ENCODE measurements around the gene UPK3BL2.
"Not testable (repeated sequence)": the region's sequence is repeated elsewhere in the genome, so short reads cannot be mapped to it uniquely, and the experiment has no call there.

The UPK3BL2 gene

GRCh38 chr7:102524803-102525202, 18.7 kb downstream of the UPK3BL2 start:
- H3K9ac ChIP-seq (ENCODE audit: low read depth, low read length); H3K4me3 ChIP-seq (ENCODE audit: low read length); H3K4me1 ChIP-seq (ENCODE audit: insufficient read depth, low read length); H3K36me3 ChIP-seq (ENCODE audit: insufficient read depth, low read depth, low read length); H3K9me3 ChIP-seq (ENCODE audit: insufficient read depth, low read depth, low read length); H3K27ac ChIP-seq (ENCODE audit: low read length); H3K27me3 ChIP-seq (ENCODE audit: insufficient read depth, low read length): not testable (repeated sequence)

- not testable (repeated sequence) for H3K4me1 ChIP-seq (ENCODE audit: insufficient read depth, low read length); H3K9me3 ChIP-seq (ENCODE audit: insufficient read depth, low read depth, low read length); H3K4me3 ChIP-seq (ENCODE audit: low read length); H3K27ac ChIP-seq (ENCODE audit: low read length); H3K27me3 ChIP-seq (ENCODE audit: insufficient read depth, low read length); H3K36me3 ChIP-seq (ENCODE audit: insufficient read depth, low read depth, low read length); H3K9ac ChIP-seq (ENCODE audit: low read depth, low read length)
These were observed 22.7 kb downstream of the UPK3BL2 start for GRCh38 chr7:102520797-102521196.

GRCh38 chr7:102517550-102518147, 25.8 kb downstream of the UPK3BL2 start, which contains the start of gene RASA4B:
Gene RASA4B, minus strand, starts transcription at chr7:102517777. Its CDS starts 67 bp downstream, at chr7:102517710.
- not testable (repeated sequence) for H3K4me1 ChIP-seq (ENCODE audit: insufficient read depth, low read length); H3K27me3 ChIP-seq (ENCODE audit: insufficient read depth, low read length); H3K9me3 ChIP-seq (ENCODE audit: insufficient read depth, low read depth, low read length); H3K9ac ChIP-seq (ENCODE audit: low read depth, low read length); H3K36me3 ChIP-seq (ENCODE audit: insufficient read depth, low read depth, low read length); H3K27ac ChIP-seq (ENCODE audit: low read length); H3K4me3 ChIP-seq (ENCODE audit: low read length)

GRCh38 chr7:102516951-102517350, 26.5 kb downstream of the UPK3BL2 start:
- H3K9me3 ChIP-seq (ENCODE audit: insufficient read depth, low read depth, low read length); H3K27ac ChIP-seq (ENCODE audit: low read length); H3K4me1 ChIP-seq (ENCODE audit: insufficient read depth, low read length); H3K9ac ChIP-seq (ENCODE audit: low read depth, low read length); H3K4me3 ChIP-seq (ENCODE audit: low read length); H3K27me3 ChIP-seq (ENCODE audit: insufficient read depth, low read length); H3K36me3 ChIP-seq (ENCODE audit: insufficient read depth, low read depth, low read length): not testable (repeated sequence)

GRCh38 chr7:102515889-102516288, 27.6 kb downstream of the UPK3BL2 start:
- H3K4me1 ChIP-seq (ENCODE audit: insufficient read depth, low read length); H3K36me3 ChIP-seq (ENCODE audit: insufficient read depth, low read depth, low read length); H3K4me3 ChIP-seq (ENCODE audit: low read length); H3K27ac ChIP-seq (ENCODE audit: low read length); H3K9me3 ChIP-seq (ENCODE audit: insufficient read depth, low read depth, low read length); H3K9ac ChIP-seq (ENCODE audit: low read depth, low read length); H3K27me3 ChIP-seq (ENCODE audit: insufficient read depth, low read length): not testable (repeated sequence)

GRCh38 chr7:102514881-102515721, 28.4 kb downstream of the UPK3BL2 start:
- not testable (repeated sequence) for H3K9me3 ChIP-seq (ENCODE audit: insufficient read depth, low read depth, low read length); H3K4me3 ChIP-seq (ENCODE audit: low read length); H3K36me3 ChIP-seq (ENCODE audit: insufficient read depth, low read depth, low read length); H3K4me1 ChIP-seq (ENCODE audit: insufficient read depth, low read length); H3K27me3 ChIP-seq (ENCODE audit: insufficient read depth, low read length); H3K9ac ChIP-seq (ENCODE audit: low read depth, low read length); H3K27ac ChIP-seq (ENCODE audit: low read length)

- not testable (repeated sequence) for H3K4me3 ChIP-seq (ENCODE audit: low read length); H3K4me1 ChIP-seq (ENCODE audit: insufficient read depth, low read length); H3K36me3 ChIP-seq (ENCODE audit: insufficient read depth, low read depth, low read length); H3K9ac ChIP-seq (ENCODE audit: low read depth, low read length); H3K27ac ChIP-seq (ENCODE audit: low read length); H3K27me3 ChIP-seq (ENCODE audit: insufficient read depth, low read length); H3K9me3 ChIP-seq (ENCODE audit: insufficient read depth, low read depth, low read length)
These were observed 30.8 kb downstream of the UPK3BL2 start for GRCh38 chr7:102512642-102513221.

- H3K9ac ChIP-seq (ENCODE audit: low read depth, low read length); H3K36me3 ChIP-seq (ENCODE audit: insufficient read depth, low read depth, low read length); H3K4me3 ChIP-seq (ENCODE audit: low read length); H3K9me3 ChIP-seq (ENCODE audit: insufficient read depth, low read depth, low read length); H3K27me3 ChIP-seq (ENCODE audit: insufficient read depth, low read length); H3K27ac ChIP-seq (ENCODE audit: low read length); H3K4me1 ChIP-seq (ENCODE audit: insufficient read depth, low read length): not testable (repeated sequence)
These were observed 31.5 kb downstream of the UPK3BL2 start for GRCh38 chr7:102511860-102512522.

GRCh38 chr7:102510575-102510974, 32.9 kb downstream of the UPK3BL2 start:
- not testable (repeated sequence) for H3K27me3 ChIP-seq (ENCODE audit: insufficient read depth, low read length); H3K36me3 ChIP-seq (ENCODE audit: insufficient read depth, low read depth, low read length); H3K27ac ChIP-seq (ENCODE audit: low read length); H3K4me3 ChIP-seq (ENCODE audit: low read length); H3K9ac ChIP-seq (ENCODE audit: low read depth, low read length); H3K9me3 ChIP-seq (ENCODE audit: insufficient read depth, low read depth, low read length); H3K4me1 ChIP-seq (ENCODE audit: insufficient read depth, low read length)

GRCh38 chr7:102507410-102508088, 35.9 kb downstream of the UPK3BL2 start:
- not testable (repeated sequence) for H3K9ac ChIP-seq (ENCODE audit: low read depth, low read length); H3K4me1 ChIP-seq (ENCODE audit: insufficient read depth, low read length); H3K36me3 ChIP-seq (ENCODE audit: insufficient read depth, low read depth, low read length); H3K27ac ChIP-seq (ENCODE audit: low read length); H3K4me3 ChIP-seq (ENCODE audit: low read length); H3K27me3 ChIP-seq (ENCODE audit: insufficient read depth, low read length); H3K9me3 ChIP-seq (ENCODE audit: insufficient read depth, low read depth, low read length)

- not testable (repeated sequence) for H3K27me3 ChIP-seq (ENCODE audit: insufficient read depth, low read length); H3K4me1 ChIP-seq (ENCODE audit: insufficient read depth, low read length); H3K36me3 ChIP-seq (ENCODE audit: insufficient read depth, low read depth, low read length); H3K9me3 ChIP-seq (ENCODE audit: insufficient read depth, low read depth, low read length); H3K9ac ChIP-seq (ENCODE audit: low read depth, low read length); H3K4me3 ChIP-seq (ENCODE audit: low read length); H3K27ac ChIP-seq (ENCODE audit: low read length)
These were observed 38.0 kb downstream of the UPK3BL2 start for GRCh38 chr7:102505298-102506185.
